Measurements from ENCODE around the gene CCT6B.
"Not testable (repeated sequence)": the region's sequence is repeated elsewhere in the genome, so short reads cannot be mapped to it uniquely, and the experiment has no call there.

Gene CCT6B, protein sequence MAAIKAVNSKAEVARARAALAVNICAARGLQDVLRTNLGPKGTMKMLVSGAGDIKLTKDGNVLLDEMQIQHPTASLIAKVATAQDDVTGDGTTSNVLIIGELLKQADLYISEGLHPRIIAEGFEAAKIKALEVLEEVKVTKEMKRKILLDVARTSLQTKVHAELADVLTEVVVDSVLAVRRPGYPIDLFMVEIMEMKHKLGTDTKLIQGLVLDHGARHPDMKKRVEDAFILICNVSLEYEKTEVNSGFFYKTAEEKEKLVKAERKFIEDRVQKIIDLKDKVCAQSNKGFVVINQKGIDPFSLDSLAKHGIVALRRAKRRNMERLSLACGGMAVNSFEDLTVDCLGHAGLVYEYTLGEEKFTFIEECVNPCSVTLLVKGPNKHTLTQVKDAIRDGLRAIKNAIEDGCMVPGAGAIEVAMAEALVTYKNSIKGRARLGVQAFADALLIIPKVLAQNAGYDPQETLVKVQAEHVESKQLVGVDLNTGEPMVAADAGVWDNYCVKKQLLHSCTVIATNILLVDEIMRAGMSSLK

DNA sequence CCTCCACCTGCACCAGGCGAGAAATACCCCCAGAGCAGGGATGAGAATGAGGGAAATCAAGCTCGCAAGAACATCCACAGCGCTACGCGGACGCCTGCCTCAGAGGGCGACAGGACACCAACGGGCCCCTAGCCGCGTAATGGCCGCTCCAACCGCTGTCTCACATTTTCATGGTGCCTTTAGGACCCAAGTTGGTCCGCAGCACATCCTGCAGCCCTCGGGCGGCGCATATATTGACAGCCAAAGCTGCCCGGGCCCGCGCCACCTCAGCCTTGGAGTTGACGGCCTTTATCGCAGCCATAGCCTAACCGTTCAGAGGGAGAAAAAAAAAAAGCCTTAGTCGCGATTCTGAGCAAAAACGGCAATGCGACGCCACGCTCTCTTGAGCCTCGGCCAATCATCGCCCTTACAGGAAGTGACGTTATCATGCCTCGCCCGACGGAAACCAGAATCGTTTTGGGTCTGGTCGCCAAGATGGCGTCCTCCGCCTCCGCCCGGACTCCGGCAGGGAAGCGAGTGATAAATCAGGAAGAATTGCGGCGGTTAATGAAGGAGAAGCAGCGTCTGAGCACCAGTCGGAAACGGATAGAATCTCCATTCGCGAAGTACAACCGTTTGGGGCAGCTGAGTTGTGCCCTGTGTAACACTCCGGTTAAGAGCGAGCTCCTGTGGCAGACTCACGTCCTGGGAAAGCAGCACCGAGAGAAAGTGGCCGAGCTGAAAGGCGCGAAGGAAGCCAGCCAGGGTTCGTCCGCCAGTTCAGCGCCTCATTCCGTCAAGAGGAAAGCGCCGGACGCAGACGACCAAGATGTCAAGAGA is at the start of gene CCT6B, which contains the start of gene ZNF830:
TSS of gene CCT6B (minus strand) at position 368 of the 819 bp plus-strand sequence. CDS start at position 301, 67 bp downstream.
TSS of gene ZNF830 (plus strand) at position 448 of the 819 bp plus-strand sequence. CDS start at position 475, 27 bp downstream.
- DNase-seq = peak; percentile 90

DNA sequence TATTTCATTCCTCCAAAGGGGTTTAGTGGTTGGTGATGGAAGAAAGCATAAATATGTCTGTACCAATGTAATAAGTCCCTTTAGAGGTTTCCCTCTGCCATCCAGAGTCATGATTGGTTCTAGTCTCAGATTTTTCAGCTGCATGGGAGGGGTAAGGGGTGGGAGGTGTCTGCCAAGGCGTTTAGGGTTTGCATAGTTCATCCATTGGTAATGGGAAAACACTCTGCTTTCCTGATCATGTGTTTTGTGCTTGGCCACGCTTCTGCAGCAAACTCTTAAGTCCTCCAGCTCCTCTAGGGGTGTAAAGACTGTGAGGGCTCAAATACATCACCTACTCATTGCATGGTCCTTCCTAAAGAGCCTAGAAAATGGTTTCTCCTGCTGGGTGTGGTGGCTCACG is 48.8 kb upstream of the CCT6B start:
- DNase-seq = no peak

DNA sequence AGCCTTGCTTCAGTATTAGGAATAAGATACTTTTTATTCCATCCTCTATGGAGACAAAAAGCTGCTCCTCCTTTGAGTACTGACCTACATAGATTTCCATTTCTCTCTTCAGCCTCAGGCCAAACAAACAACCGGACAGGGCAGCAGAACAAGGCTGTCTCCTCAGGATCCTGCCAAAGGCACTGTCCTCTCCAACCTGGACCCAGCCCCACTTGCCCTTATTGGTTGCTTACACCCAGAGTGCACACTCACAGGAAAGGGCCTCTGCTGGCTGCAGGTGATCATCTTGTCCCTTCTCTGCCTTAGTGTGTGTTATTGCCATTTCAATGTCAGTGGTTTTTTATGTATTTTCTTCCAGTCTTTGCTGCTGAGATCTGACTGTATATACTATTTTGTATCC is 45.7 kb upstream of the CCT6B start:
- DNase-seq = no peak

DNA sequence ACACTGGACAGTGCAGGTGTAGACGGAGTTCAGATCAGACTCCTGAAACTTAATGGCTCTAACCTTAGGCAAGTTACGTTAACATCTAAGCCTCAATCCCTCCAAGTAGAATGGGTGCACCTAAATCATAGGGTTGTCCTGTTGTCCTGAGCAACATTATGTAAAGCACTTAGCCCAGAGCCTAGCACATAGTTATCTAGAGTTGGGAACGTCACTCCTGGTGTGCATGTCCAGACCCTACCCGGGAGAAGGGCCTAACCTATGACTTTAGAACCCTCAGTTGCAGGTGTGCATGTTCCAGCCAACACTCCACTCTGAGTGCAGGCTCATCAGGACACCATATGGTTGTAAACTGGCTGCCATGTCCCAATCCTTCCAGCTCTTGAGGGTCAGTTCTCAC is 45.1 kb upstream of the CCT6B start:
- DNase-seq = no peak

DNA sequence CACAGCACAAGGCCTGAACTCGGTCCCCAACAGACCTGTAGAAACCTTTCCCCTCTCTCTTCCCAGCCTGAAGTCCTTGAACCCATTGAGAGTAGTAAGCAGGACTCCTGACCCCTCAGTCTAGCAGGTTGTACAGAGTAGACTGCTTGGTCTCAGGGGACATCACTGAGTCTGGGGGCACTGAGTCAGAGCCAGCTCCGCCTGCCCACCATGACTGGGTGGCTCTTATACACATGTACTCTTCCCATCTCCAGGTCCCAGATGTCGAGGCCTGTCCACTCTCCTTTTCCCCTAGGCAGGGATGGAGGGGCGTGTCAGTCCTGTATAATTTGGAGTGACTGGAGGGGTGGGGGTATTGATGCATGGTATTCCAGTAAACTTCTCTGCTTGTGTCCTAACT is 42.5 kb upstream of the CCT6B start:
- DNase-seq = no peak

DNA sequence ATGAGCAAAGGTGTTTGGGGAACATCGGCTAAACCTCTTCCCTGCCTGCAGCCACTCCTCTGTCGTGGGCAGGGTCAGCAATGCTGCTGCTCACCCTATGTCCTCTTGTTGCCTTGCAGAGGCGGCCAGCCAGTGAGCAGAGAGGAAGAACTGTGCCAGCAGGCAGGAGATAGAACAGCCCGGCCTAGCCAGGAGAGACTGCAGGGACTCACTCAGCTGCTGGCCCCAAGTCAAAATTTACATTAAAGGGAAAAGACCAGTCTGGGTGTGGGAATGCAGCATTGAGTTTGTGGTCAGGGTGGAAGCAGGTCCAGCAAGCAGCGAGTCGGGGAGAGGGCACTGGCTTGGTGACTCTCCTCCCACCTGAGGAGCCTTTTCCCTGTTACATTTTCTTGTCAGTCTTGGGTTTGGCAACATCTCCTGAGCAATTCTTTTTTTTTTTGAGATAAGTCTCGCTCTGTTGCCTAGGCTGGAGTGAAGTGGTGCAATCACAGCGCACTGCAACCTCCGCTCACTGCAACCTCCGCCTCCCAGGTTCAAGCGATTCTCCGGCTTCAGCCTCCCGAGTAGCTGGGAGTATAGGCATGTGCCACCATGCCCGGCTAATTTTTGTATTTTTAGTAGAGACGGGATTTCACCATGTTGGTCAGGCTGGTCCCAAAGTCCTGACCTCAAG is 41.8 kb upstream of the CCT6B start:
- DNase-seq = no peak

DNA sequence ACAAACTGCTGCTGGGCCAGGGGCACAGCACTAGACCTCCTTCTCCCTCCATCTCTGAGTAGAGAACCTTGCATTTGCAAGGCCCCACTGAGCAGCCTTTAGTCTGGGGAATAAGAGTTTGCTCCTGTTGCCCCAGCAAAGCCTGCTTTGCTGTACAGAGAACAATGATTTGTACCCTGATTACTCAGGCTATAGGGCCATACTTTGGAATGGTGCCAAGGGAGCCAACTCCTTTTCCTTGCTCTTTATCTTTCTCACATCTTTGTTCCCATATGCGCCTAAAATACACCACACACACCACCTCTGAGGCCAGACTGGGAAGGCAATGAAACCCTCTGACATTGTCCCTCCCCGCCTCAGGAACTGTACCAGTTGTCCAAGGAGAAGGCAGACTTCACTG is 40.3 kb upstream of the CCT6B start:
- no peak for DNase-seq

DNA sequence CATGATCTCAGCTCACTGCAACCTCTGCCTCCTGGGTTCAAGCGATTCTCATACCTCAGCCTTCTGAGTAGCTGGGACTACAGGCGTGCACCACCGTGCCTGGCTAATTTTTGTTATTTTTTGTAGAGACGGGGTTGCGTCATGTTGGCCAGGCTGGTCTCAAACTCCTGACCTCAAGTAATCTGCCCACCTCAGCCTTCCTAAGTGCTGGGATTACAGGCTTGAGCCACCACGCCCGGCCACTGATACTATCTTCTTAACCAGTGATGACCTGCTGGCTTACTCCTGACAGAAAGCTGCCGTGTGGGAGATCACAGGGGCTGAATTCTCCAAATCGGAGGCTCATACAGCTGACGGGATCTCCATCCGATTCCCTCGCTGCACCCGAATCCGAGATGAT is 39.7 kb upstream of the CCT6B start:
- not testable (repeated sequence) for DNase-seq

DNA sequence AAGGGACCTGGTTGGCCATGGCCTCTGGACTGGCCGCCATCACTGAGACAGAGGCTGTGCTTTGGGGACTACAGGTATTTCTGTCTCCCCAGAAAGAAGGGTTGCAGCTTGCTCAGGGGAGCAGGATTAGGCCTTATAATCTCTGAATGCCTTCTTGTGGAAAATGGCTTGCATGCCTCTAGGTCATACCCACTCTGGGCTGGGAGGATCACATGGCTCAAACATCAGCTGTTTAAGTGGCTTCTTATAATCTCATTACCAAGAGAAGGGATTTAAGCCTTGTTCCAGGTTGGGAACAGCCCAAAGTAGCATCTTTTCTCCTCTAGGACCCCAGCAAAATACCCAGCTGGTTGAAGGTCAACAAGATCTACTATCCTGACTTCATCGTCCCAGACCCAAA is 38.2 kb upstream of the CCT6B start:
- DNase-seq = no peak

DNA sequence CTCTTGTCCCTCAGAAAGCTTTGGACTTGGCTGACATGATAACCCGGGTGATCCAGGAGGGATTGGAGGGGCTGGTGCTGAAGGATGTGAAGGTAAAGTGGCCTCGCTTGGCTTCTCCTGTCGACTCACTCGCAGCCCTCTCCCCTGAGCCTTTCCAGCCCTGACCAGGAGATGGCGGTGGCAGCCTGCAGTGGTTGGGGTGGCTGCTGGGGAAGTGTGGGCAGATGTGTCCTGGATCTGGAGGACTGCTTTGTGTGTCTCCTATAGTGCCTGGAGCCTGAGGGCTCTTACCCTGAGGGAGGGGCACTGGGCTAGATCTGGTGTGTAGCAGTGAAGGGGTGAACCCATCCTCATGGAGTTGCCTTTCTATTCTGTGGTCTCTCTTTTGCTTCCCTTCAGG is 36.9 kb upstream of the CCT6B start:
- DNase-seq = peak; percentile 78

DNA sequence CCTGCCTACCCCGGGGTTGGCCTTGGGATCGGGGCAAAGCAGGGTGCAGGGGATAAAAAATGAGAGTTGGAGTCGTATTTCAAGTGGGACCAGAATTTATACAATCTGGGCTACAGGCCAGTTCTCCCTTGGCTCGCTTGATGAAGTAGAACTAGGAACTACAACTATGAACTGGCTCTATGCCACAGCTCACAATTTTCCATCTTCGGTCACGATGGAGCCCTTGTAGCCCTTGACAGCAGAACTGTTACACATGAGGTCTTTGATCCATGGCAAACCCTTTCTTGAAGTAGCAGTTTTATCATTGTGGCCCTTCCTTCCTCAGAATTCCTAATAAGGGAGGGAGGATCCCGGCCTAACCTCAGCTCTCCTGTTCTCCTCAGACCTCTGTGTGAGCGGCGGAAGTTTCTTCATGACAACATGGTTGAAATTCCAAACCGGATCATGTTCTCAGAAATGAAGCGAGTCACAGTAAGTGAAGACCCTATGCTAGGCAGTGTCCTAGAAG is 36.1 kb upstream of the CCT6B start:
- no peak for DNase-seq

DNA sequence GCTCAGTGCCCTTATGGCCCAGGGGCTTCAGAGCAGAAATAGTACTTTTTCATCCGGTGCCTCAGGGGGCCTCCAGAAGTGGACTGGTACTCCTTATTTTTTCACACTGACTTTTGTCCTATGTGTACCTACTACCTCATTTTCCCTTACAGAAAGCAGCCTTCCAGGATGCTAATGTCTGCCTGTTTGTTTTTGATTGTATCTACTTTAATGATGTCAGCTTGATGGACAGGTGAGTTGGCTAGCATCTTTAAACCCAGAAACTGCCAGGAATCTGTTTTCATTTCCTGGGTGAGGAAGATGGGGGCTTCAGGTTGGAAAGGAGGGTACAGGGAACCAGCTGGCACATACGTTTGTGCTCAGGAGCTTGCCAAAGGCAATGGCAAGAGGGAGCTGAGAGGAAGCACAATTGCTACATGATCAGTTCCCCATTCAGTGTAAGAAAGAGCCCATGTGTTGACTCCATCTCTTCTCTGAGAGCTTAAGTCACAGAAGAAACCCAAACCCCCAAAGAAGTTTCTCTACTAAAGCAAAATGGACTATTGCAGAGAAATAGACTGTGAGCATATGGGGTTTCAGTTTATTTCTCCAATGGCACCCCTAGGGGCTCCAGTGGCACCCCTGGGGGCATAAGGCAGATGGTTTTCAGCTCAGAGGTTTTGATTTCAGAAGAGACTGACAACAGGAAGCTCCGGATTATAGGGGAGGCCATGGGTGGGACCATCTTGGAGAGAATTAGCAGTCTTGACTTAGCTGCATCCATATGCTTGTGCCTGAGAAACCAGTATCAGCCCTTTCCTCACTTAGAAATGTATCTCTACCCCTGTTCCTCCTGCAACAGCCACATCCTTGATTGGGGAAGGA is 35.4 kb upstream of the CCT6B start:
- no peak for DNase-seq

DNA sequence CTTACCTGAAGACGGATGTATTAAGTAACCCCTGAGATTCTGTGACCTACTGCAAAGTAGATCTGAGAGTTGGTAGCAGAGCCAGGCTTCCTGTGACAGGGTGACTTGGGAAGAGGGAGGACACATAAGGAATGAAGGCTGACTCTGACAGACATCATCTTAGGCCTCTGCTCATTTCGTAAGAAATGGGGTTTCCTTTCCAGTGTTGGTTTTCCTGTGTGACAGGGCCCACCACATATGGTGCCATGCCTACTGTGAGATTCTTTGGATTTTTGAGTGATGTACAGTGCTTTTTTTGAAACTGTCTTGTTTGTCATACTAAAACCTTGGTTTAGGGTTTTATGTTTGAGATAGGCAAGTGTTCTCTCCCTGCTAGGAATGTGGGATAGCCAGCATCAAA is 31.8 kb upstream of the CCT6B start:
- DNase-seq = no peak

DNA sequence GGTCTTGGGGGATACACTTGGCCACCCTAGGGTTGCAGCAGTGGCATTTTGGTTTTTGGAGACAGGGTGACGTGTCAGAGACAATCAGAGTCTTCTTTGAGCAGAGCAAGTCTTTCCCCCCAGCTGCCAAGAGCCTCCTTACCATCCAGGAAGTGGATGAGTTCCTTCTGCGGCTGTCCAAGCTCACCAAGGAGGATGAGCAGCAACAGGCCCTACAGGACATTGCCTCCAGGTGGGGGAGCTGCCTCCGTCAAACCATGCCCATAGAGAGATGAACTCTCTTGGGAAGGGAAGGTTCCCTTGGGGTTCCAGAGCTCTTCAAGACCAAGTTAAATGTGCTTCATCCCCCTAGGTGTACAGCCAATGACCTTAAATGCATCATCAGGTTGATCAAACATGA is 30.3 kb upstream of the CCT6B start:
- DNase-seq = no peak

DNA sequence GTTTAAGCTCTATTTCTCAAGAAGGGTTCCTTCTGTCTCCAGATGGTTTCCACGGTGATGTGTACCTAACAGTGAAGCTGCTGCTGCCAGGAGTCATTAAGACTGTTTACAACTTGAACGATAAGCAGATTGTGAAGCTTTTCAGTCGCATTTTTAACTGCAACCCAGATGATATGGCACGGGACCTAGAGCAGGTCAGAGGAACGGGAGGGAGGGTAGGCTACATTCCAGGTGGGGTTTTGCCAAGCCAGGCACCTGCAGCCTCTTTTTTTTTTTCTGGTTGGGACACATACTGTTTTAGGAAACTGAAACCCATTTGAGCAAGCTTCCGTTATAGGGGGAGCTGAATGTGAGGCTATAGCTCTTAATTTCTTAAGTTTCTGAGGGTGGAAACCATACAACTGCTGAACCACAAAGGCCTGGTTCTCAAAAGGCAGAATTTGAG is 29.7 kb upstream of the CCT6B start:
- no peak for DNase-seq

DNA sequence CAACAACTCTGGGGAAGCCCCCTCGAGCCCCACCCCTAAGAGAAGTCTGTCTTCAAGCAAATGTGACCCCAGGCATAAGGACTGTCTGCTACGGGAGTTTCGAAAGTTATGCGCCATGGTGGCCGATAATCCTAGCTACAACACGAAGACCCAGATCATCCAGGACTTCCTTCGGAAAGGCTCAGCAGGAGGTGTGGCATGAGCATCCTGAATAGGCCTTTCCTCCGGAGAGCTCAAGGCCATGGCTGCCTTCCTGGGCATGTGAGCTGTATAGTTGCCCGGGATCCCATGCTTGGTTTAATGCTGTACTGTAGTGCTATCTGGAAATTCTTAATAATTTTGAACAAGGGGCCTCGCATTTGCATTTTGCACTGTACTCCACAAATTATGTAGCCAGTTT is 28.2 kb upstream of the CCT6B start:
- no peak for DNase-seq

DNA sequence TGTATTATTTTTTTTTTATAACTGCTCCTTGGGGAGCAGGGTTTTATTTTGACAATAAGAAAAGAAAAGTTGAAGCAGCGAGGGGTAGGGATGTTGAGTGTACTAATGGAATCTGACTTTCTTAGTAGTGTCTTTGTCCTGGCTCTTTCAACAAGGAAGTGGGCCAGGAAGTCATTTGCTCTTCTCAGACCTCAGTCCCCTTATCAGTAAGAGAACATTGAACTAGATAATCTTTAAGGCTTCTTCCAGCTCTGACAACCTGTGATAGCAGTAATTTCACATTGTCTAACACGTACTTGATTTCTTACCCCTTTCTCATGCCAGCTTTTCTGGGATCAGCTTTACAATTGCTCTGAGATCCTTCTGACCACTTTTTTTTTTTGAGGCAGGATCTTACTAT is 27.4 kb upstream of the CCT6B start:
- no peak for DNase-seq

DNA sequence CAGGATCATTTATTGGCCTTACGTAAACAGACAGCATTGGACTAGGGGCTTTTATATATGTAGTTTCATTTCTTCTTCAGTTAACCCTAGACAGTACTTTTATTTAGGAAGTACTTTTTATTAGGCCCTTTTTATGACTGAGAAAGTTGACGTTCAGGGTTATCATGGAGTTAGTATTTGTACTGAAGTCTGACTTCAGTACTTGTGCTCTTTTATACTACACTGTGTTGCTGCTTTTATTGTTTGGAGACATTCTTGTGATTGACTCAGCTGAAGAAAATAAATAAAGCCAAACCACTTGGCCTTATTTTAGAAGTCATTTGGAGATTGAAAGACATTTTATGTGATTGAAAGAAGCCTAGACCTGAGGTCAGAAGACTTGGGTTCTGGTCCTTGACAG is 26.0 kb upstream of the CCT6B start:
- no peak for DNase-seq

DNA sequence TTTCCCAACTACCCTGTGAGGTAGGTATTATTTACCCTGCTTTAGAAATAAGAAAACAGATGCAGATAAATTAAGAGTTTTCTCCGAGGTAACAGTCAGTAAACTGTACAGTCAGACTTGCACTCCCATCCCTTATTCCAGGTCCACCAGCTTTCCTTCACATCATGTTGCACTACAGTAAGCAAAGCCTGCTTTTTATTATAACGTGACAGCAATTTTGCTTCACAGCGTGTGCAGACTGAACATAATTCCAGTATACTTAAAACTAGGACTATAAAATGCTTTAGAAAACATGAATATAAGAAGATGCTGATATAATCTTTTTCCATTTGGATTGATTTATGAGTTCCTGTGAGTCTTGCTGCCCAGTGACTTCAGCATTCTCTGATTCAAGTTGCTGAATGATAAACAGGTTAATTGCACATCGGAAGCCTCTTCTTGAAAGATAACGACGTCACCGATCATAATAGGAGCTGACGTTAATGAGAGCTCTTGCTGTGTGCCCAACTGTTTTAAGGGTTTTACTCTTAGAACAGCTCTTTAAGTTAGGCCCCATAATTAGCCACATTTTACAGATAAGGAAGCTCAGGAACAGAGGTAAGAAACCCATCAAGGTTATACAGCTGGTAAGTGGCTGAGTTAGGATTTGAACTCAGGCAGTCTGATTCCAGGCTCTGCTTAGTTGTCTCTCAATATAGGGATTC is 20.4 kb upstream of the CCT6B start:
- DNase-seq = no peak

DNA sequence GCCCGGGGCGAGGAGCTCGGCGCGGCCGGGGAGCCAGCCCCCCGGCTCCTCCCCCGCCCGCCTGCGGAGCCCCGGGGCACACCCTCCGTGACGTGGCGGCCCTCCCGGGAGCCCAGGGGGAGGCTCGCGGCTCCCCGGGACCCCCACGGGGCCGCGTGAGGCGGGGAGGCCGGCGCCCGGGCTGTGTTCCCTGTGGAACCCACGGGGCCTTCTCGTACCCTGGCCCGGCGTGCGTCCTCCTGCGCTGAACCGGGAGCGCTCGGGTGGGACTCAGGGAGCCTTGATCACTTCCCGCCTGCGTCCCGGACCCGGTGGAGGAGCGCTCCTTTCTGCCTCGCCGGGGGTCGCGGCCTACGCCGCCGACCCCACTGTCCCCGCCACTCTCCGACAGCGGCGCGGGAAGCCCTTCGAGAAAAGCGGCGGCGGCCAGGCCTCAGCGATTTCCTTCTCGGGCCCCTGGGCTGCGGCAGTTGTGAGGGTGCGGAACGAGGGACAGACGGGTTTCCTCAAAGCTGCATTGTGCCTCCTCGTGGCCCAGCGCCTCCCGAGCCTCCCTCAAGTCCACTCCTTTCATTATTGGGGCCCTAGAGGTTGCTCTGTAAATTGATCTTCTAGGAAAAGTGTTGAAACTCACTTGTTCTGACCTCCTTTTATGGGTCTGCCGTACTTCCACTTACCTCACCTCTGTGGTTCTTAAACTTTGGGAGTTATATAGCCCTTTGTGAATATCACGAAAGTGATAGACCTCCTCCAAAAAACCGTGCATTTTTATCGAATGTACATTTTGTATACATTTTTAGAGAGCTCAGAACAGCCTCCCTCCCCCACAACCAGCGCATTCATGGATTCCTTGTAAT is 19.6 kb upstream of the CCT6B start:
- peak; percentile 69 for DNase-seq
